HepG2 (cell line): Measurements from ENCODE around the gene ATP5MK. TPM values are rescaled to one million over a fixed set of nuclear protein-coding genes. Genes with fewer than 3 reads are reported as not detected.

ENCODE experiments used
- ARID3A ChIP-seq: IDR thresholded peaks from 2 replicates; pipeline ENCODE4 v1.6.1; 2012; ENCODE audit warnings: low read depth, low read length, improper control_type of control experiment
- BCL6 ChIP-seq: IDR thresholded peaks from 2 replicates; pipeline ENCODE4 v1.6.1; 2016; ENCODE audit warnings: missing genetic modification reagents, missing compliant biosample characterization
- JARID2 ChIP-seq: sonication (generic); formaldehyde crosslinking; IDR thresholded peaks from 2 replicates; pipeline ENCODE4 v1.8.1; 2023; ENCODE audit warnings: missing genetic modification reagents, inconsistent platforms; ENCODE audit not compliant: insufficient replicate concordance
- MAFK ChIP-seq, 2 experiments: IDR thresholded peaks in 1 of 2; conservative IDR thresholded peaks in 1 of 2; 2 replicates each; pipeline ENCODE4 v1.6.1; 2011; ENCODE audit warnings: improper control_type of control experiment in 2 of 2, low read length in 2 of 2
- NBN ChIP-seq: fragments of 450-650 bp; conservative IDR thresholded peaks from 2 replicates; pipeline ENCODE4 v1.6.1; 2017
- NR1H2 ChIP-seq: sonication (generic); formaldehyde crosslinking; IDR thresholded peaks from 2 replicates; pipeline ENCODE4 v1.8.1; 2022; ENCODE audit warnings: low read depth, missing genetic modification reagents, borderline replicate concordance
- PTBP1 ChIP-seq: fragments of 200-400 bp; formaldehyde crosslinking; IDR thresholded peaks from 2 replicates; pipeline ENCODE4 v1.6.1; 2018; ENCODE audit warnings: low read length, low read depth; ENCODE audit not compliant: poor library complexity, severe bottlenecking
- TBL1XR1 ChIP-seq: fragments of 150-350 bp; IDR thresholded peaks from 2 replicates; pipeline ENCODE4 v1.6.1; 2014; ENCODE audit warnings: borderline replicate concordance, low read length; ENCODE audit not compliant: partially characterized antibody
- TBX3 ChIP-seq: fragments of 450-650 bp; IDR thresholded peaks from 2 replicates; pipeline ENCODE4 v1.6.1; 2017; ENCODE audit warnings: antibody characterized with exemption, mild to moderate bottlenecking, inconsistent platforms, borderline replicate concordance
- ZBTB1 ChIP-seq: sonication (generic); formaldehyde crosslinking; IDR thresholded peaks from 2 replicates; pipeline ENCODE4 v1.4.0; 2020; ENCODE audit warnings: missing genetic modification reagents, borderline replicate concordance
- ZFP1 ChIP-seq: IDR thresholded peaks from 2 replicates; pipeline ENCODE4 v1.6.1; 2016
- ZFP36L2 ChIP-seq: sonication (generic); formaldehyde crosslinking; IDR thresholded peaks from 2 replicates; pipeline ENCODE4 v1.4.0; 2020; ENCODE audit warnings: missing genetic modification reagents
- ZMYM2 ChIP-seq: sonication (generic); formaldehyde crosslinking; IDR thresholded peaks from 2 replicates; pipeline ENCODE4 v1.8.0; 2022; ENCODE audit warnings: mild to moderate bottlenecking, missing genetic modification reagents
- ZNF232 ChIP-seq: sonication (generic); formaldehyde crosslinking; IDR thresholded peaks from 2 replicates; pipeline ENCODE4 v1.4.0; 2020; ENCODE audit warnings: missing genetic modification reagents, borderline replicate concordance
- ZNF3 ChIP-seq: IDR thresholded peaks from 2 replicates; pipeline ENCODE4 v1.7.0; 2017; ENCODE audit warnings: inconsistent platforms
- ZNF773 ChIP-seq: sonication (generic); formaldehyde crosslinking; IDR thresholded peaks from 2 replicates; pipeline ENCODE4 v1.4.0; 2020; ENCODE audit warnings: missing genetic modification reagents, borderline replicate concordance
- polyA plus RNA-seq, 8 experiments: library from polyadenylated mRNA; depleted of rRNA in 3 of 8; stranded (reverse) in 7 of 8; unstranded in 1 of 8; fragments of >200 nt; fragmentation: Illumina TruSeq in 4 of 8; extraction: Trizol in 4 of 8; gene quantifications; 2 replicates each; pipeline versions ENCODE4 v1.2.1 to v1.2.3, GENCODE V29; 2011 to 2016; ENCODE audit warnings: low read depth in 4 of 8, missing spikeins in 1 of 8, mixed read lengths in 1 of 8; ENCODE audit not compliant: insufficient read depth in 1 of 8
- total RNA-seq, 5 experiments: library from RNA; depleted of rRNA; stranded (reverse); fragments of >200 nt; fragmentation: Illumina TruSeq; extraction: Trizol; gene quantifications; 2 replicates each; pipeline ENCODE4 v1.2.3, GENCODE V29; 2016; ENCODE audit warnings: low read depth in 1 of 5
- TF ChIP-seq, protein P1 (sequence below): IDR thresholded peaks from 2 replicates; pipeline ENCODE4 v1.6.1; 2016; ENCODE audit warnings: control low read depth
- TF ChIP-seq, protein P2 (sequence below): conservative IDR thresholded peaks from 2 replicates; pipeline ENCODE4 v1.6.1; 2018; ENCODE audit warnings: missing genetic modification reagents
- TF ChIP-seq, protein P3 (sequence below): sonication (generic); formaldehyde crosslinking; IDR thresholded peaks from 2 replicates; pipeline ENCODE4 v1.4.0; 2020; ENCODE audit warnings: missing genetic modification reagents, borderline replicate concordance
- TF ChIP-seq, protein P4 (sequence below): IDR thresholded peaks from 2 replicates; pipeline ENCODE4 v1.6.1; 2016; ENCODE audit warnings: mild to moderate bottlenecking, missing biosample characterization, missing genetic modification reagents

Gene ATP5MK
- total and polyA plus RNA-seq, 2 of the 13 experiments (the other 11 are each of a cell fraction or from before 2014, with no cell fraction given) = 312 to 517 TPM

DNA sequence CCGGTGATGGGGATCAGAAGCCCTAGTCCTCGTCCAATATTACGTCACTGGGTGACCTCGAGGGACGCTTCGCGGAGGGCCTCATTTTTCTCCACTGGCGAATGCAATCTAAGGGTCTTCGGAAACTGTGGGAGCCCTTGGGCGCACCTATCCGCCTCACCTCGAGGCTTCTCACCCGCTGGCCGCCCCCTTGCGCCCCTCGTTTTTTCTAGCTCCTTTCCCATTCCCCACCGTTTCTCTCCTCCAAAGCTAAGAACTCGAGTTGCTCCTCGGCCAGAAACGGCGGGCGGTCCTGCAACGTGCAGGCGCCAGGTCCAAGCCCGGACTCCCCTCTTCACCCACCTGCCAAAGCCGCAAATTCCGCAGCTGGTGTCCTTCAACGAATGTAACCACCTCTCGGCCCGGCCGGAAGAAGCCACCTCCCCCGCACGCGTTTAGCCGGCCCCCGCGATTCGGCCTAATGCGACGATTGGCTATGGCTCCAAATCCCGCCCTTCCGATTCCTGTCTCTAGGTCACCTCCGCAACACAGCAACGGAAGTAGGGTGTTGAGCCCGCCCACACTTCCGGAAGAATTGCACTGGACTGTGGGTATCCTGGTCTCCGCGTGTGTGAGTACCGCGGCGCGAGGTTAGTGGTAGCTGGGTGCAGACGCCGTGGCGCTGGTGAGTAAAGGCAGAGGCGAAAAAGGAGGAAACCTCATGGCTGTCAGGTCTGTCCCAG, at the start of gene ATP5MK, which contains the start of gene PDCD11 (continued):
- no peak for TF ChIP-seq ZMYM2 (CRISPR knock-in tag)
- no peak for TF ChIP-seq BCL6
- TF ChIP-seq, protein P1, sequence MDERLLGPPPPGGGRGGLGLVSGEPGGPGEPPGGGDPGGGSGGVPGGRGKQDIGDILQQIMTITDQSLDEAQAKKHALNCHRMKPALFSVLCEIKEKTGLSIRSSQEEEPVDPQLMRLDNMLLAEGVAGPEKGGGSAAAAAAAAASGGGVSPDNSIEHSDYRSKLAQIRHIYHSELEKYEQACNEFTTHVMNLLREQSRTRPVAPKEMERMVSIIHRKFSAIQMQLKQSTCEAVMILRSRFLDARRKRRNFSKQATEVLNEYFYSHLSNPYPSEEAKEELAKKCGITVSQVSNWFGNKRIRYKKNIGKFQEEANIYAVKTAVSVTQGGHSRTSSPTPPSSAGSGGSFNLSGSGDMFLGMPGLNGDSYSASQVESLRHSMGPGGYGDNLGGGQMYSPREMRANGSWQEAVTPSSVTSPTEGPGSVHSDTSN (CRISPR knock-in tag) = no peak
- TF ChIP-seq NR1H2 (CRISPR knock-in tag) = no peak
- TF ChIP-seq PTBP1 = no peak
- TF ChIP-seq NBN = no peak
- TF ChIP-seq ZNF232 (CRISPR knock-in tag) = peak; percentile 87; the same call in 1 of the 2 replicates
- 0 out of 2 replicates have a peak, but pooled peaks have one; percentile 28 for TF ChIP-seq ZFP36L2 (CRISPR knock-in tag)
- TF ChIP-seq JARID2 (CRISPR knock-in tag) = no peak
- 0 out of 2 replicates have a peak, but pooled peaks have one; percentile 26 for TF ChIP-seq ARID3A
- no peak for TF ChIP-seq TBL1XR1
- TF ChIP-seq, protein P2, sequence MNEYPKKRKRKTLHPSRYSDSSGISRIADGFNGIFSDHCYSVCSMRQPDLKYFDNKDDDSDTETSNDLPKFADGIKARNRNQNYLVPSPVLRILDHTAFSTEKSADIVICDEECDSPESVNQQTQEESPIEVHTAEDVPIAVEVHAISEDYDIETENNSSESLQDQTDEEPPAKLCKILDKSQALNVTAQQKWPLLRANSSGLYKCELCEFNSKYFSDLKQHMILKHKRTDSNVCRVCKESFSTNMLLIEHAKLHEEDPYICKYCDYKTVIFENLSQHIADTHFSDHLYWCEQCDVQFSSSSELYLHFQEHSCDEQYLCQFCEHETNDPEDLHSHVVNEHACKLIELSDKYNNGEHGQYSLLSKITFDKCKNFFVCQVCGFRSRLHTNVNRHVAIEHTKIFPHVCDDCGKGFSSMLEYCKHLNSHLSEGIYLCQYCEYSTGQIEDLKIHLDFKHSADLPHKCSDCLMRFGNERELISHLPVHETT = peak; percentile 71; the same call in 1 of the 2 replicates
- no peak for TF ChIP-seq ZNF773 (CRISPR knock-in tag)
- no peak for TF ChIP-seq ZNF3 (CRISPR knock-in tag)
- TF ChIP-seq ZBTB1 (CRISPR knock-in tag) = no peak
- no peak for TF ChIP-seq TBX3
- TF ChIP-seq, protein P3, sequence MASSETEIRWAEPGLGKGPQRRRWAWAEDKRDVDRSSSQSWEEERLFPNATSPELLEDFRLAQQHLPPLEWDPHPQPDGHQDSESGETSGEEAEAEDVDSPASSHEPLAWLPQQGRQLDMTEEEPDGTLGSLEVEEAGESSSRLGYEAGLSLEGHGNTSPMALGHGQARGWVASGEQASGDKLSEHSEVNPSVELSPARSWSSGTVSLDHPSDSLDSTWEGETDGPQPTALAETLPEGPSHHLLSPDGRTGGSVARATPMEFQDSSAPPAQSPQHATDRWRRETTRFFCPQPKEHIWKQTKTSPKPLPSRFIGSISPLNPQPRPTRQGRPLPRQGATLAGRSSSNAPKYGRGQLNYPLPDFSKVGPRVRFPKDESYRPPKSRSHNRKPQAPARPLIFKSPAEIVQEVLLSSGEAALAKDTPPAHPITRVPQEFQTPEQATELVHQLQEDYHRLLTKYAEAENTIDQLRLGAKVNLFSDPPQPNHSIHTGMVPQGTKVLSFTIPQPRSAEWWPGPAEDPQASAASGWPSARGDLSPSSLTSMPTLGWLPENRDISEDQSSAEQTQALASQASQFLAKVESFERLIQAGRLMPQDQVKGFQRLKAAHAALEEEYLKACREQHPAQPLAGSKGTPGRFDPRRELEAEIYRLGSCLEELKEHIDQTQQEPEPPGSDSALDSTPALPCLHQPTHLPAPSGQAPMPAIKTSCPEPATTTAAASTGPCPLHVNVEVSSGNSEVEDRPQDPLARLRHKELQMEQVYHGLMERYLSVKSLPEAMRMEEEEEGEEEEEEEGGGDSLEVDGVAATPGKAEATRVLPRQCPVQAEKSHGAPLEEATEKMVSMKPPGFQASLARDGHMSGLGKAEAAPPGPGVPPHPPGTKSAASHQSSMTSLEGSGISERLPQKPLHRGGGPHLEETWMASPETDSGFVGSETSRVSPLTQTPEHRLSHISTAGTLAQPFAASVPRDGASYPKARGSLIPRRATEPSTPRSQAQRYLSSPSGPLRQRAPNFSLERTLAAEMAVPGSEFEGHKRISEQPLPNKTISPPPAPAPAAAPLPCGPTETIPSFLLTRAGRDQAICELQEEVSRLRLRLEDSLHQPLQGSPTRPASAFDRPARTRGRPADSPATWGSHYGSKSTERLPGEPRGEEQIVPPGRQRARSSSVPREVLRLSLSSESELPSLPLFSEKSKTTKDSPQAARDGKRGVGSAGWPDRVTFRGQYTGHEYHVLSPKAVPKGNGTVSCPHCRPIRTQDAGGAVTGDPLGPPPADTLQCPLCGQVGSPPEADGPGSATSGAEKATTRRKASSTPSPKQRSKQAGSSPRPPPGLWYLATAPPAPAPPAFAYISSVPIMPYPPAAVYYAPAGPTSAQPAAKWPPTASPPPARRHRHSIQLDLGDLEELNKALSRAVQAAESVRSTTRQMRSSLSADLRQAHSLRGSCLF (CRISPR knock-in tag) = no peak
- TF ChIP-seq, protein P4, sequence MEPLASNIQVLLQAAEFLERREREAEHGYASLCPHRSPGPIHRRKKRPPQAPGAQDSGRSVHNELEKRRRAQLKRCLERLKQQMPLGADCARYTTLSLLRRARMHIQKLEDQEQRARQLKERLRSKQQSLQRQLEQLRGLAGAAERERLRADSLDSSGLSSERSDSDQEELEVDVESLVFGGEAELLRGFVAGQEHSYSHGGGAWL (CRISPR knock-in tag) = peak; percentile 64; the same call in 1 of the 2 replicates
- no peak for TF ChIP-seq MAFK (conservative IDR thresholded peaks at IDR 0.05 in 1 of 2, IDR thresholded peaks at IDR 0.05 in 1 of 2; ENCODE audit: low read length in 2 of 2)
- TF ChIP-seq ZFP1 (CRISPR knock-in tag) = no peak
